Brain microvascular endothelial cell (primary cell): Measurements from ENCODE around the gene MAB21L1.

ENCODE experiments used
- DNase-seq: peaks from one replicate; pipeline ENCODE4 v3.0.0-alpha.2; 2020
- H3K27ac ChIP-seq: fragments of 250-450 bp; sonication (Bioruptor Pico); 2 replicates; pipeline ENCODE4 v1.5.1; 2020; ENCODE audit warnings: mild to moderate bottlenecking, moderate library complexity
- H3K27me3 ChIP-seq: fragments of 250-450 bp; sonication (Bioruptor Pico); replicated peaks from 2 replicates; pipeline ENCODE4 v1.5.1; 2020; ENCODE audit warnings: mild to moderate bottlenecking
- H3K36me3 ChIP-seq: fragments of 250-450 bp; sonication (Bioruptor Pico); replicated peaks from 2 replicates; pipeline ENCODE4 v1.5.1; 2020; ENCODE audit warnings: mild to moderate bottlenecking
- H3K4me3 ChIP-seq: 2 replicates; pipeline ENCODE4 v1.5.1; 2011; ENCODE audit warnings: low read depth, mild to moderate bottlenecking, control low read depth, low read length, moderate library complexity
- CTCF ChIP-seq: IDR thresholded peaks from 2 replicates; pipeline ENCODE4 v1.5.1; 2011; ENCODE audit warnings: low read depth, mild to moderate bottlenecking, moderate library complexity, low read length, control low read depth, inconsistent platforms; ENCODE audit errors: missing control alignments
- in situ Hi-C: cut with HindIII; loops from 2 replicates; pipeline ENCODE4 v1.10.0; 2017; ENCODE audit warnings: low sequenced_read_pairs, low pct_ligation_motif_present

Gene MAB21L1

GRCh38 chr13:35498231-35498630 is 21.7 kb upstream of the MAB21L1 start:
- in situ Hi-C loops, result no loop called here

GRCh38 chr13:35496761-35497386 is 20.4 kb upstream of the MAB21L1 start:
- Histone ChIP-seq H3K4me3 (no peak overlapping the region), H3K27me3 (no peaks in the 10 kb centered on the region), H3K36me3 (no peaks in the 10 kb centered on the region), H3K27ac (no peak overlapping the region)
- DNase-seq, result no peak
- in situ Hi-C loops, result no loop called here
- TF ChIP-seq CTCF, result no peak

More at GRCh38 chr13:35498231-35498630, 21.7 kb upstream of the MAB21L1 start:
- no peak overlapping the region for H3K27ac ChIP-seq
- no peaks in the 10 kb centered on the region for H3K27me3 ChIP-seq
- TF ChIP-seq CTCF, result no peak
- no peak overlapping the region for H3K4me3 ChIP-seq
- no peaks in the 10 kb centered on the region for H3K36me3 ChIP-seq
- DNase-seq, result no peak

GRCh38 chr13:35496006-35496405 is 19.5 kb upstream of the MAB21L1 start:
- H3K4me3 ChIP-seq, result no peak overlapping the region
- H3K27me3 ChIP-seq, result no peaks in the 10 kb centered on the region
- H3K36me3 ChIP-seq, result no peaks in the 10 kb centered on the region
- no peak overlapping the region for H3K27ac ChIP-seq
- TF ChIP-seq CTCF, result no peak
- in situ Hi-C loops, result no loop called here
- no peak for DNase-seq

GRCh38 chr13:35489050-35489449 is 12.6 kb upstream of the MAB21L1 start:
- Histone ChIP-seq H3K27me3 (no peaks in the 10 kb centered on the region), H3K4me3 (no peak overlapping the region), H3K27ac (no peak overlapping the region), H3K36me3 (no peaks in the 10 kb centered on the region)
- no peak for TF ChIP-seq CTCF
- in situ Hi-C loops, result no loop called here
- DNase-seq, result no peak

- Histone ChIP-seq H3K36me3 (no peaks in the 10 kb centered on the region), H3K27ac (no peak overlapping the region), H3K4me3 (no peak overlapping the region), H3K27me3 (no peaks in the 10 kb centered on the region)
- in situ Hi-C loops, result no loop called here
- TF ChIP-seq CTCF, result no peak
- DNase-seq, result no peak
These were observed 8.9 kb upstream of the MAB21L1 start for GRCh38 chr13:35485424-35485823.

- Histone ChIP-seq H3K27ac (no peak overlapping the region), H3K4me3 (no peak overlapping the region), H3K36me3 (no peaks in the 10 kb centered on the region), H3K27me3 (no peaks in the 10 kb centered on the region)
- no peak for TF ChIP-seq CTCF
- in situ Hi-C loops, result no loop called here
- DNase-seq, result no peak
These were observed 7.9 kb upstream of the MAB21L1 start for GRCh38 chr13:35484384-35484783.
